Measurements from ENCODE around the gene DVL1.

- TF ChIP-seq POLR2A (IDR thresholded peaks at IDR 0.05; ENCODE audit: low read depth, low read length) (no peak), POLR2AphosphoS5 (IDR thresholded peaks at IDR 0.05; ENCODE audit: low read depth, low read length) (no peak)
Measured at GRCh38 chr1:1295154-1295923, 53.9 kb downstream of the DVL1 start.

All from GM12892 (cell line).